GM19240 (cell line): ENCODE measurements around the gene RNF32.

Experiments
- DNase-seq: peaks from one replicate; pipeline ENCODE4 v3.0.0; 2011; ENCODE audit warnings: low spot score; ENCODE audit not compliant: insufficient read length

Gene RNF32

DNA sequence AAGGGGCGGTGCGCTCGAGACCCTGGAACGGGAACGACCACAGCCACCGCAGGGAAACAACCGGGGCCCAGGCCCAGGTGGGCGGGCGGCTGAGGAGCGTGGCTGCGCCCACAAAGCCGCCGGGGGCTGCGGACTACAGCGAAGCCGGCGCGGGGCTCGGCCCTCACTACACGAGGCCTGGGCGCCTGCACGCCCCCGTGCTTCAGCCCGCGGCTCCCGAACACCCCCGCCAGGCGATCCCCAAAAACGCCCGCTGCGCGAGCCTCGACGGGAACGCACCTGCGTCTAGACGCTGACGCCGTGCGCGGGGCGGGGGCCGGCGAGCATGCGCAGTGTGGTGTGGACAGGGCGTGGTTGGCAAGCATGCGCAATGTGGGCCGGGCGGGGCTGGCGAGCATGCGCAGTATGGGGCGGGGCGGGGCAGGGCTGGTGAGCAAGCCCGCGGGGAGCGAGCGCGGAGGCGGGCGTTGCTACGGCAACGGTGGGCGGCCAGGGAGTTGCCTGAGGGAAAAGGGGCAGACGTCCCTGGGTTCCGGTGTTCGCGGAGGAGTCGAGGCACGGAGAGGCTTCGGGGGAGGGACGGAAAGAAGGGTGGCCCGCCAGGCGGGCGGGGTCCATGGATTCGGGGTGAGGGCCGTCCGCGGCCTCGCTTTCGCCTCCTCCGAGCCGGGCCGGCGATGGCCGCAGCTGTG lies at the start of gene RNF32:
TSS of gene RNF32 (plus strand) at position 518 of the 692 bp plus-strand sequence. CDS start 3,104 bp downstream, outside the sequence.
- peak; percentile 70 for DNase-seq

DNA sequence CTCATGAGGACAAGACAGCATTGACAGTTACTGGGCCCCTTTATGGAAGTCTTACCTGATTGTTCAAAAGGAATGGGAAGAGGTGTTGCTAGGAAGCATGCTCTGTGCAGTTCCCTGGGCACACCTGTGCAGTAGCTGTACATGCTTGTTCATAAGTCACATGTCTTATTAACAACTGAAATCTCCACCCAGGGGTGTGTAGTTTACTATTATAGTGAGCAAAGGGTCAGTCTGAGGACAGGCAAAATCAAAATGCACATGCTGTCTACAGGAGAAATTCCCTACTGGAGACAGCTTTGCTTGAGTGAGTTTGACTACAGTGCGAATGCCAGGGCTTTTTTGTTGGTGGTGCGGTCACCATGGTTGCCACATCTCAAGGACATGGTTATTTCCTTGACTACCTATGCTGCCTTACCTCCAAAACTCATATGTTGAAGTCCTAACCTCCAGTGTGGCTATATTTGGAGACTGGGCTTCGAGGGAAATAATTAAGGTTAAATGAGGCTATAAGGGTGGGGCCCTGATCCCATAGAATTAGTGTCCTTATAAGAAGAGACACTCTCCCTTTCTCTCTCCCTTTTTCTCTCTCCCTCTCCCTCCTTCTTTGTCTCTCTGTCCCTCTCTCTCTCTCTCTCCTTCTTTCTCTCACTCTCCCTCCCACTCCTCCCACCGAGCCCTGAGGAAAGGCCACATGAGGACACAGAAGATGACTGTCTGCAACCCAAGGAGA lies 48.3 kb upstream of the RNF32 start:
- no peak for DNase-seq

DNA sequence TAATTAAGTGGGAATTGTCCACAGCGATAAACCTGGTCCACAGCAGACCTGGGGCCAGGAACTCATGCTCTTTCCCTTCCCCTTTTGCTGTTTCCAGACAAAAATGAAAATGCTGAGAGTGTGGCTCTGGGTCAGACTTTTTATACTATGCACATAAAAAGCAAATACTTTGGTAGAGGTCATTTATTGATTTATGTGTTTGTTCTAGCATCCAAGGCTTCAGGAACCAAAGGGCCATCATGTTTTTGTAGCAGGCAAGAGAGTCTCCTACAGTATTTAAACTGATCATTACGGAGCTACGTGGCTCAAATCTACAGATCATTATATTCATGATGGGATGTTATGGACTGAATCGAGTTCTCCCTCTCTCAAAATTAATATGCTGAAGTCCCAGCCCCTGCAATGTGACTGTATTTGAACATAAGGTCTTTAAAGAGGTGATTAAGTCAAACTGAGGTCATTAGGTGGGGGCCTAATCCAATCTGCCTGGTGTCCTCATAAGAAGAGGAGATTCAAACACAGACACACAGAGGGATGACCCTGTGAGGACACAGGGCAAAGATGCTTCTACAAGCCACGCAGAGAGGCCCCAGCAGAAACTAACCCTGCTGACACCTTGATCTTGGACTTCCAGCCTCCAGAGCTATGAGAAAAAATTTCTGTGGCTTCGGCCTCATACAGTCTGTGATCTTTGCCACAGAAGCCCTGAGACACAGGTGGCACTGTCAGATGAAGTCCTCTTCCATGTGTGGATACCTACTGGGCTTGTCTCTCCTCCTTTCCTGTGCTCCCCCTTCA lies 46.1 kb upstream of the RNF32 start:
- no peak for DNase-seq

DNA sequence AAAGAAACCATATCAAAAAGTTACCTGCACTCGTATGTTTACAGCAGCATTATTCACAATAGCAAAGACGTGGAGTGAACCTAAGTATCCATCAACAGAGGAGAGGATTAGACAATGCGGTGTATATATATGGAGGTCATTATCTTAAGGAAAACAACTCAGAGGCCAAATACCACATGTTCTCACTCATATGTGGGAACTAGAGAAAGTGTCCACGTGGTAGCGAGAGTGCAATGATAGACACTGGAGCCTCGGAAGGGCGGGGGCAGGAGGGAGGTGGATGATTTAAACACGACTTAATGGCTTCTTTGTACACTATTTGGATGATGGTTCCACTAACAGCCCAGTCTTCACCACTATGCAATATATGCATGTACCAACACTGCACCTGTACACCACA lies 40.1 kb upstream of the RNF32 start:
- no peak for DNase-seq

DNA sequence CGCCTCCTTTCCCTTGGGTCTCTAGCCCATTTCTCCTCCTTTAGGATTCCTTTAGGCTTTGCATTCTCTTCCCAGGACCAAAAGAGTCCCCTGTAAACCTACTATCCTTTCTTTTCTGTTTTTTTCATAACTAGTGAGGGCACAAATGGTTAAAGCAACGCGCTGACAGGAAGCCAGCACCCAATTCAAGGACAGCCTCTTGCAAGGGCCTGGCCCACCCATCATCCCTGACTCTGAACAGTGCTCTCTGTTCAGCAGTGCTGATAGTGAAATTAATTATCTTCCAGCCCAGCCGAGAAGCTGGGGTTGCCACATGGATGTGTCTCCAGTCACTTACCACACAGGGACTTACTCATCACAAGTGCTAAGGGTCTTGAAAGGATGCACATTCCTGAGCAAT lies 38.3 kb upstream of the RNF32 start:
- DNase-seq = no peak

DNA sequence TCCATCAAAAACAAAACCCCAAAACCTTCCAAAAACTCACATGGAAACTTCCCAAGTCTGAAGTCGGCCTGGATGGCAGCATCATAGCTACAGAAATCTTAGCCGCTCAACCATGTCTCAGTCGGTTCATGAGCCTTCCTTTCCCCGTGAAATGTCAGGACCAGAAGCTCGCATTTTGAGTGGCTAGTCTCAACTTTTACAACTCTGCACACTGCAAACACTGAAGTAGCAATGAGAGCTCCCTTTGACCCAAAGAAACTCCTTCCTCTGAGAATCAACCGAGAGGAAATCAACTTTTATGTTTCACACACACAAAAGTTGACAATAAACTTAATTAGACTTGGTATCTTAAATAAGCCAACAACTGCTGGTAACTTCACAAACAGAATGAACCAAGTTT lies 37.6 kb upstream of the RNF32 start:
- DNase-seq = no peak

DNA sequence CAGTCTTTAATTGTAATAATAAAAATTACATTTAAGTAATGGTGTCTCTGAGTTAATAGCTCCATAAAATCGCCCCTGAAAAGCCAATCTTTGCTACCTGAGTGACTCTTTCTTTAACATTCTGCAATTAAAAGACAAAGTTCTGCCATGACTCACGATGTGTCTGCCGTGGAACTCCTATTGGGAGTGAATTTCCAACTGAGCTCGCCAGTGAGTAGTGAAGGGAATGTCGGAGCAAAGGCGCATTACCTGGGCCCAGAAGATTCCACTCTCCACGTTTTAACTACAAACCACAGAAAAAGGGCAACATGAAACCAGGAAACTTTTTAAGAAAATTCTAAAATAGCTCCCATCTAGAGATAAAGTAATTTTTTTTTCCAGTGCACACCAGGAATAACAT lies 36.9 kb upstream of the RNF32 start:
- no peak for DNase-seq

DNA sequence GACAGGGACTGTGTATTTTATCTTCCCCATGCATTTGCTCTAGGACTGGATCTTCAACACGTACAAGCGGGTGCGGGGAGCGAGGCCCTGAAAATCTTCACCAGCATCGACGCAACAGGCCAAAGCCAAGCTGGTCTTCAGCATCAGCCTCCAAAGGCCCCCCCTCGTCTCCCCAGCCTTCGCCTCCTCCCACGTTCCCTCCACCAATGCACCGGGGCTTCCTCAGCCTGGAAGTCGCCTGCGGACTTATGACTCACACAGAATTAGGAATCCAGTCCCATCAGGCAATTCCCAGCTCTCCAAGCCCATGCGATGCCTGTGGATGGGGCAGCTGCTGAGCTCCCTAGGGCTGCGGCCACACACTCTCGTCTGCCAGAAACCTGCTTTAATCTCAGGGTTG lies 36.3 kb upstream of the RNF32 start:
- no peak for DNase-seq

DNA sequence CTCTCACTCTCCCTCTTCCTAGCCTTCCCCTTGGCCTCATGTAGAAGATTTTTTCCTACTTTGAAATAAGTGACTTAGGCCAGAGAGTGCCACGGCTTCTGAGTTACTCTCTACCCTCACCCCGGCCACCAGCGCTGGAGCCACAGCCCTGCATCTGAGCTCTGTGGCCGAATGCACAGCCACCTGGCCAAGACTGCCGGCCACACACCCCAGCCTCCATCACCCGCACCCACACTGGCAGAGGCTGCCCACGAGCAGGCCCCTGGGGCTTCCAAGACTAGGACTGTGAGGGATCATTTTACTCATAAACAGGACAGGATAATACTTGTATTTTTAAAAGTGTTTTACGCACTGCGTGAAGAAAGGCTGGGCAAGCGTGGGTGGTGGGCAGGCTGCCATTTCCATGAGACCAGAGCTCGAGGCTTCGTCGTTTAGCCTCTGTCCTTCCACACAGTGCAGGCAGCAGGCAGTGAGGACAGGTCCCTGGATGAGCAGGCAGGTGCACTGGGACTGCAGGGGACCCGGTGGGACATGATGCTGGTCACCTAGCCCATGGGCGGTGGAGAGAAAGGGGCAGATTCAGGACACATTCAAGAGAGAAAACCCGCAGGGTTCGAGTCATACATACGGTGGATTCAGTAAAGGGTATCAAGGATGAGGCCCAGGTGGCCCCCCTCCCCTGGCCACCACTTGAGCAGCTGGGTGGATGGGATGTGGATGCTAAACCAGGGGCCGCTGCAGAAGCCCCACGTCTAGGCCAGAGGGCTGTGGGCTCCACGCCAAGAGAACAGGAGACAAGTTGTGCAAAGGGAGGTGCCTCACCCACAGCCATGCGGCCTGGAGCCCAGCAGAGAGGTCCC lies 35.5 kb upstream of the RNF32 start:
- no peak for DNase-seq

DNA sequence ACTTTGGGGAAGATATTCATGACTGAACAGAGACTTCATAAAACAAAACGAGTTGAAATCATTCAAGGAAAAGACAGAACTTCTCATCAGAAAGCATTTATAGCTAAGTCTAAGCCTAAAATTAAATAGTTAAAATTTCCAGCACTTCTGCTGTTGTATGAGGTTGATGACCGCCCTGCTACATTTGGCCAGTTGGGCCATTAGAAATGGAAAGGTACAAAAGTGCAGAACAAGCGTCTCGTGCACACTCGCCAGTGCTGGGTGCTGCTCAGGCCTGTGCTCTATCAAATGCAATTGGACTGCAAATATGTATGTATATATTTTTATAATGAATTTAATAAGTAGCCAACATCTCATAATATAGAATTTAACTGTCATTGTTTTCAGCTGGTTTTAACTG lies 34.4 kb upstream of the RNF32 start:
- no peak for DNase-seq

DNA sequence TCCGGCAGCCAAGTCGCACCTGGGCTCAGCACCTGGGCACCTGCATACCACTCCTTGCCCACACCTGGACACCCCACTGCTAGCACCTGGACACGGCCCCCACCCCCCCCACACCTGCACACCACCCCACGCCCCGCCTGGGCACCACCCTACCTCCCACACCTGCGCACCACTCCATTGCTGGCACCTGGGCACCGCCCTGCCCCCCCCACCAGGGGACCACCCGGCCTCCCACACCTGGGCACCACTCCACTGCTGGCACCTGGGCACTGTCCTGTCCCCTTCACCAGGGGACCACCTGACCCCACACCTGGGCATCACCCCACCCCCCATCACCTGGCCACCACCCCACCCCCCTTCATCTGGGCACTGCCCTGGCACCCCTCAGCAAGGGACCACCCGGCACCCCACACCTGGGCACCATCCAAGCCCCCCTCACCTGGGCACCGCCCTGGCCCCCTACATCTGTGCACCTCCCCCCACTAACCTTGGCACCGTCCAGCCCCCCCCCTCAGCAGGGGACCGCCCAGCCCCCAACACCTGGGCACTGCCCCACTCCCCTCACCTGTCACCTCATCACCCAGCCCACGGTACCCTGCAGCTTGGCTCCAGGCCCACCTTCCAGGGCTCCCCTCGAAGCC lies 33.8 kb upstream of the RNF32 start:
- DNase-seq = no peak

DNA sequence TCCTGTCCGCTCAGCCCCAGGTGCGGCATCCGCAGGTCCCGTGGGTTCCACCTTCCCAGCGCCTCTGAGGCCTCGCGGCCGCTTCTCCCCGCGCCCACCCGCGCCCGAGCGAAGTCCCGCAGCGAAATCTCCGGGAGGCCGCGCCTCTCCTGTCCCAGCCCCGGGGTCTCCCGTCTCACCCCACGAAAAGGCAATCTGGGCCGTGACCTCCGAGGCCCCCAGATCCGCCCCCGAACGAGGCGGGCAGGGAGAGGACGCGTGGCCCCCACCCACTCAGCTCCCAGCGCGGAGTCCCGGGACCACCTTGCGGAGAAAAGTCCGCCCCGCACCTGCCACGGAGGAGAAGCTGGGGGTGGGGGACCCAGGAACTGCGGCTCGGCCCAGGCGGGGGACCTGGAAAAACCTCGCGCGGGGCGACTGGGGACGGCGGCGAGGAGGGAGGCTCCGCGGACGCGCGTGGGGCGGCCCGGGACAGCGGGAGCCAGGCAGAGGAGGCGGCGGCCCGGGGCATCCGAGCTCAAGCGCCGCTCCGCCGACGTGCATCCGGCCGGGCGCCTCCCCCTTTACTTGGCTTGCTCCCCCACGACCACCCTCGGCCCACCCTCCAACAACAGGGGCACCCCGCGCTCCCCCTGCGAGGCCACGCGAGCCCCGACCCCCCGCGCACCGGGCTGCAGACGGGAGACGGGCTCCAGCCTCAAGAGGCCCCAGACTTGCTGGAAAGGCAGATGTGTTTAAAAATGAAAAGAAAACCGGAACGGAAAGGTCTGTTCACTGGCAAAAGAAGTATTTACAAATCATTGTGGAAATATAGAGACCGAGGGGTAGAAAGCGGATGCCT lies 33.0 kb upstream of the RNF32 start:
- DNase-seq = no peak

DNA sequence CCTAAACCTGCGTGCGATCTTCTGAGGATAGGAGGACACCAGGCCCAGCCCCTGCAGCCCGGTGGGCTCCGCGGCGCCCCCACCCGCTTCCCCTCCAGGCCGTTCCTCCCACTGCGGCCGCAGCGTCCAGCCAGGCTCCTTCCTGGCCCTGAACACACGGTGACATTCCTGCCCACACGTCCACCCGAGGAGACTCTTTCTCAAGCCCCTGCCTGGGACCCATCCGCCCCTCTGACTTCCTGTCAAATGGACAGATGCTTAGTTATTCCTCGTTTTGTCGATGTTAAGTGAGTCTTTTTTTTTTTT lies 32.4 kb upstream of the RNF32 start:
- DNase-seq = no peak

DNA sequence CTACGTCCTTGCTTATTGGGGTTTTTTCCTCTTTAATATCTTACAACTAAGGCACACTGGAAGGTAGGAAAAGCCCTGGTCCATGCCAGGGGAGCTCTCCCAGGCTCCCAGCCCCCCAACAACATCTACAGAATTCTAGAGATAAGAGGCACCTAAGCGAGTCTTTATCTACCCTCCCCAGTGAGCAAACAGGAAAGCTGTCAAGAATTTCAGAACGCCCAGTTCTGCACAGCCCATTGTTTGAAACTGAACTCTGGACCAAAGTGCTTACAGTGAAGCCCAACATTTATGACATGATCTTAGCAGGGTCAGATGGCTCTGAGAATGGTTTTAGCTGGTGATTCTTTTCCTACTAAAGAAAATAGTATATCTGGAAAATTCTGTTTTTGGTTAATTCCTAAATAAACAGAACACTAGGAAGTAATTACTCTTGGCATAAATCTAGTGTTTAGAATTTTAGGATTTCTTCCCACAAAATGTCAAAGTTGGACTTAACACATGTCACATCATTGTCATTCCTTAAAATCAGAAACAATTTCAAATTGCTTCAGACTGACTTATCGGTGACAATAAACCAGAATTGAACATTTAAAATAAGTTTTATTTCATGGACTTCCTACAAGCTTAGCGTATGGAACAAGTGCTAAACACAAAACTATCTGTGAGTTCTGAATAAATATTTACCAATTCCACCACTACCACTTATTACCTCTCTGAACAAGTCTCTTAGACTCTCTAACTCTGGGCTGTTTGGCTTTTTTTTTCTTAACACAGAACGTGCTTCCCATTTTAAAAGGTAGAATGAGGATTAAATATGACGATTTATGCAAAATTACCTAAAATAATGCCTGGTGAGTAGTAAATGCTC lies 31.3 kb upstream of the RNF32 start:
- no peak for DNase-seq

DNA sequence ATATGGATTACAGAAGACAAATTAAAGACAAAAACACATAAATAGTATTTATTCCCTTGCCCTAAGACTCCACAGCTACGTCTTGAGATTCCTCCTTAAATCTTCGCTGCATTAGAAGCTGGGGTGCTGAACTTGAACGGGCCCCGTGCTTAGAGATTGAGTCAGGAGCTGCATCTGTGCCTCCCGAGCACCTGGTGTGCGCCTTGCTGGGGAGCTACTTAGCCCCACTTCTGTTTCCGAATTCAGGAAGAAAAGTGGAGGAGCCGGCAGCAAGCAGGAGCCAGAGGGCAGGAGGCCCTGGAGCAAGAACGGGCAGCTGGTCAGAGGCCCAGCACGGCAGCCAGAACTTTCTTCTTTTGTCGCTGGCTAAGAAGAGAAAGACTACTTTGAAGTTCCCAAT lies 30.4 kb upstream of the RNF32 start:
- no peak for DNase-seq

DNA sequence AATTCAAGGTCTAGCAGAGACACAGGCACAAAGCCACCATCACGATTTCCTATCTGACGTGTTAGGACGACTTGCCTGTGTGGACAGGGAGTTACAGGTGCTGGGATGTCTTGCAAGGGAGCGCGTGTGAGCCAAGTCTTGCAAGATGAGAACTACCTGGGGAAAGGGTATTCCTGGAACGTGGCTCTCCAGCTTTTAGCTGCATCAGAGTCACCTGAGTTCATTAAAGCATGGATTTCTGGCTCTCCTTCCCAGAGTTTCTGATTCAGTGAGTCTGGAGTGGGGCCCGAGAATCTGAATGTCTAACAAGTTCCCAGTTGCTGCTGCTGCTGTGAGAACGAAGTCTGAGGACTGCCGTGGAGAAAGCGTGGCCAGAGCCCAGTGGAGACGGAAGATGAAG lies 30.0 kb upstream of the RNF32 start:
- DNase-seq = no peak

DNA sequence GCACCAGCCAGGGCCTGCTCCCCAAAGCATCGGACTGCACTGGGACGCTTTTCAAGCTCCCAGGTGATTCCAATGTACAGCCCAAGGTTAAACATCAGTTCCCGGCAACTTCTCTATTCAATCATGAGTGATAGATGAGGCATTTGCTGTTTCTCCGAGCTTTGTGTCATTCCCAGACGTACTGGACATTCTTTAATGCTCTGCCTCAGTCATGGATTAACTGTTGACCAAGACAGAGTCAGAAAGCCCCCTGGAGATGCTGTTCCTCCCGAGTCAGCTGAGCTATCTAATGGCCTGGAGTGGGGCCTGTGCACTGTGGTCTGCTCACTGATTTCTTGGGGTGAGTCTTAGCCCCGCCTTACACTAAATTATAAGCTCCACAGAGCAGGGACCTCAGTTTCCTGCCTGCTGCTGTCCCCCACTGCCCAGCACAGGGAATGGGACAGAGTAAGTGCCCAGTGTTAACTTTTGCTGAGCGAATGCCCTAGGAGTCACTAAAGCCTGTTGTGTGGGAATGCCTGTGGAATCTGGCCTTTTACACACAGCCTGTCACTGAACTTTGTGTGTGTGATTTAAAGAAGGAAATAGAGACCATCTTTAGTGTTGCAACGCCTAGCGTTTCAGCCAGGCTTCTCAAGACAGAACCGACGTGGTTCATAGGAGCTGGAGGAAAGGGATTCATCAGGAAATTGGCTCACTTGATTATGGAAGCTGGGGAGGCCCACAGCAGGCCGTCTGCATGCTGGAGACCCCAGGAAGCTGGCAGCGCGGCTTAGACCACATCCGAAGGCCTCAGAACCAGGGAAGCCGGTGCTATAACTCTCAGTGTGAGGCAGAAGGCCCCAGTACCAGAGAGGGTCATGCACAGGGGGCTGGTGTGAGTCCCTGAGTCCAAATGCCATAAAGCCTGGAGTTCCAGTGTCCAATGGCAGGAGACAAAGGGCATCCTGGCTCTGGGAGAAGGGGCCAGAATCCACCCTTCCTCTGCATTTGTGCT lies 29.3 kb upstream of the RNF32 start:
- DNase-seq = no peak

DNA sequence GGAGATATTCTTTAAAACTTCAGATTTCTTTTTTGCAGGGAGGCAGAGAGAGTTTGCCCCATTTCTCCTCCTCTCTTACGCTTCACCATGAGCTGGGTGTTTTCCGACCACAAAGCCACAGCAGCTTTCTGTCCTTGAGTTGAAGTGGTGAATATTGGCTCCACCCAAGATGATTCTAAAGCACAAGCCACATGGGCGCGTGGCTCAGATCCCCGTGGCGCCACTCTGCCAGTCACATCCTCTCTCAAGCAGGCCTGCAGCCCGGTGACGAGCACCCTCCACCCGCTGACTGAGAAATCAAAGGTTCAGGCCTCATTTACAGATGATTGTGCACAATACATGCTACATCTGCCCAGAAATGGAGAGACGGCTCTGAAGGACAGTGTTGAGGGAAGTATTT lies 27.6 kb upstream of the RNF32 start:
- no peak for DNase-seq
